ENCODE measurements around the gene DTD1.

Gene DTD1

DNA sequence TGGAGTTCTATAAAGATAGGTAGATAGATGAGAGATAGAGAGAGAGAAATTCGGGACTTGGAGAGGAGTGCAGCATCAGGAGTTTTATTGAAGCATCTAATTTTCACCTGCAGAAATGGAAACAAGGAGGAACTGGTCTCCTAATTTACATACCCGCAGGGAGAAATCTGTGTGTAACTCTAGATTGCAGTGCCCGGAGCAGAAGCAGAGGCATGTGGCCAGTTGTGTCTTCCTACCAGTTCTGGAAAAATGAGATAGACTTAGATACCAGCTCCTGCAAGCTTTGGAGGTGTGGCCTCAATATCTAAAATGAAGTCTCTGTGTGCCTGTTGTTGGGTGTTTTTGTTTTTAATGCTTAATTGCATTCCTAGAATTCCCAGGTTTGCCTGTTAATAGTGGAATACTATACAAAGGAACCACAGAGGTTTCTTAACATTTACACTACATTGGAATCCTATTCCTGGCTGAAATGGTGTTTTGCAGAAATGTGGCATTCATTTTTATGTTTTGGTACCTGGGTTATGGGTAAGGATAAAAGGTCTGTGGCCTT lies 57.4 kb downstream of the DTD1 start:
- no peaks in the 10 kb centered on the region for H3K36me3 ChIP-seq
- TF ChIP-seq CTCF (IDR thresholded peaks at IDR 0.05) = no peak
- H3K4me1 ChIP-seq (ENCODE audit: control insufficient read depth in 1 of 2, insufficient read depth in 1 of 2, low read depth in 1 of 2, low read length in 1 of 2) = peaks cover 0 to 7% of the 10 kb centered on the region in 2 experiments
- H3K9me3 ChIP-seq = no peaks in the 10 kb centered on the region
- H3K27me3 ChIP-seq = no peaks in the 10 kb centered on the region
- H3K4me3 ChIP-seq (ENCODE audit: low read depth in 1 of 2, low read length in 1 of 2) = no peak overlapping the region
- H3K27ac ChIP-seq = no peak overlapping the region

DNA sequence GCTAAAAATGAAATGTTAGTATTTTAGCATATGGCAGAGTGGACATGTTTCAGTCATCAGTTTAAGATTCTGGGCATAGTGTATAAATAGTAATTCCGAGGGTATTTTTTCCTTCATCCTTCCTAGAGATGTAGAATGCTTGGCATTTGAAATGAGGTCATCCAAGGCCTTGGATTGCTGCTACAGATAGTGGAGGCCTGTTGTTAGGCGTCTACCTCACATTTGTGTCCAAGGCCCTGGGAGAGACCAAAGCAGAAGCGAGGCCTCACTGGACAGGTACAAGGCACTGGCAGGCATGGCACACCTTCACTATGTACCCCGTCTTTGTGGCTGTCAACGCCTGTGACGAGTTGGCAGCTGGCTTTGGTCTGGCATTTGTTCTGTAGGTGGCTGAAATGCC lies 58.0 kb downstream of the DTD1 start:
- Histone ChIP-seq H3K4me1 (ENCODE audit: control insufficient read depth in 1 of 2, insufficient read depth in 1 of 2, low read depth in 1 of 2, low read length in 1 of 2) (peaks cover 0 to 9% of the 10 kb centered on the region in 2 experiments), H3K27me3 (no peaks in the 10 kb centered on the region), H3K27ac (no peak overlapping the region), H3K4me3 (ENCODE audit: low read depth in 1 of 2, low read length in 1 of 2) (no peak overlapping the region), H3K36me3 (no peaks in the 10 kb centered on the region), H3K9me3 (no peaks in the 10 kb centered on the region)
- no peak for TF ChIP-seq CTCF (IDR thresholded peaks at IDR 0.05)

DNA sequence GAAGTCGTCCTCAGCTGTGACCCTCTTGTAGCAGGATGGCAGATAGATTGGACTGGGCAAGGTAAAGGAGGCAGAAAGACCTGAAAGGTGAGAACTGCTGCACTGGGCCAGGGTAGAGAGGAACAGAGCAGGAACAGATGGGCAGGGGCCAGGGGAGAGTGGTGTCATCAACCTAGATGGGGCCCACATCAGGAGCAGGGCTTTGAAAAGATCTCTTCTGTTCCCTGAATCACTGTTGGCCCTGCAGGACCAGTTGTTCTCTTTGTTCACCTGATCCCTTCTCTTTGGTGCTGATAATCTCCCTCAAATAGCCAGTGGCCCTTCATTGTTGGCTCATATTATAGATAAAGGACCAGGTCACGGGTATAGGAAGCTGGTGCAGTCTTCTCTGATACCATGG lies 59.9 kb downstream of the DTD1 start:
- H3K9me3 ChIP-seq = no peaks in the 10 kb centered on the region
- TF ChIP-seq CTCF (IDR thresholded peaks at IDR 0.05) = no peak
- peaks cover 0 to 9% of the 10 kb centered on the region in 2 experiments for H3K4me1 ChIP-seq (ENCODE audit: control insufficient read depth in 1 of 2, insufficient read depth in 1 of 2, low read depth in 1 of 2, low read length in 1 of 2)
- no peak overlapping the region for H3K27ac ChIP-seq
- no peaks in the 10 kb centered on the region for H3K36me3 ChIP-seq
- no peak overlapping the region for H3K4me3 ChIP-seq (ENCODE audit: low read depth in 1 of 2, low read length in 1 of 2)
- no peaks in the 10 kb centered on the region for H3K27me3 ChIP-seq

DNA sequence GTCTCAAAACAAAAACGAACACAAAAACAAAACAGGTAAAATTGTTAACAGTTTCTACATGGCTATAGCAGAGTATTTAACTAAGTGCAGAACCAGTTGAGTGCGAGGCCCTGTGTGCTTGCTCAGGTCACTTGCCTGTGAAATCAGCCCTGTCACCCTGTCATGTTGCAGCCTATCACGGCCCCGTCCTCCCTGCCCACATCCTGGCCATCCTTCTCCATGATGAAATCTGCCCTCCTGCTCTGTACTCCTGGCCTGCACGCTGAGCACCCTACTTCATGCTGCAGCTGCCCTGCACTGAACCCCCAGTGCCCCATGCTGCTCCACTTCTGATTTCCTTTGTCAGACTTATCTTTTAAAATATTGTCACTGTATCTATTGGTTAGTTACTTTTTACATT lies 62.4 kb downstream of the DTD1 start:
- Histone ChIP-seq H3K36me3 (no peaks in the 10 kb centered on the region), H3K4me1 (ENCODE audit: control insufficient read depth in 1 of 2, insufficient read depth in 1 of 2, low read depth in 1 of 2, low read length in 1 of 2) (peaks cover 0 to 9% of the 10 kb centered on the region in 2 experiments), H3K27me3 (no peaks in the 10 kb centered on the region), H3K27ac (no peak overlapping the region), H3K4me3 (ENCODE audit: low read depth in 1 of 2, low read length in 1 of 2) (no peak overlapping the region), H3K9me3 (no peaks in the 10 kb centered on the region)
- no peak for TF ChIP-seq CTCF (IDR thresholded peaks at IDR 0.05)

DNA sequence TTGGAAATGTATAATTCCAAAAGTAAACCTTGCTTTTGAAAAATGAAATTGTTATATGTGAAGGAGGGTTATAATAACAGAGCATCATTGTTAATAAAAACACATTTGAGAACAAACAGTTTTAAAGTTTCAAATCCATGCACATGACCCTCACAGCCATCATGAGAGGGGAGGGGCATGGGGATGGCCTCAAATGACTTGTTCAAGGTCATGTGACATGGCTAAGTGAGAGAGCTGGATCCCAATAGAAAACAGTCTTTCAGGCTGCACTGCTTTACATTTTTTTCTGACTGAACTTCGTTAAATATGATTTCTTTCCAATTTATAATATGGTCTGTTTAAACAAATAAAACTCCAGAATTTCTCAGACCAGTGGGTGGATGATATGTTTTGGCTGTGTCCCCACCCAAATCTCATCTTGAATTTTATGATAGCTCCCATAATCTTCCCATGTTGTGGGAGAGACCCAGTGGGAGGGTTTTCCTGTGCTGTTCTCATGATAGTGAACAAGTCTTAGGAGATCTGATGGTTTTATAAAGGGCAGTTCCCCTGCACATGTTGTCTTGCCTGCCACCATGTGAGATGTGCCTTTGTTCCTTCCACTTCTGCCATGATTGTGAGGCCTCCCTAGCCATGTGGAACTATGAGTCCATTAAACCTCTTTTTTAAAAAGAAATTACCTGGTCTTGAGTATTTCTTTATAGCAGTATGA lies 66.0 kb downstream of the DTD1 start:
- Histone ChIP-seq H3K36me3 (no peaks in the 10 kb centered on the region), H3K9me3 (no peaks in the 10 kb centered on the region), H3K4me1 (ENCODE audit: control insufficient read depth in 1 of 2, insufficient read depth in 1 of 2, low read depth in 1 of 2, low read length in 1 of 2) (peaks cover 0 to 9% of the 10 kb centered on the region in 2 experiments), H3K27ac (no peak overlapping the region), H3K4me3 (ENCODE audit: low read depth in 1 of 2, low read length in 1 of 2) (no peak overlapping the region), H3K27me3 (no peaks in the 10 kb centered on the region)
- TF ChIP-seq CTCF (IDR thresholded peaks at IDR 0.05) = no peak
